Effector memory CD4-positive, alpha-beta T cell (primary cell): Measurements from ENCODE around the gene TEP1.
A peak's percentile ranks its signal among the peaks of the same experiment; 100 is the strongest.

Source experiments
- DNase-seq, 3 donors: peaks; one replicate each; pipeline ENCODE4 v3.0.0-alpha.2; 2020
- H3K27ac ChIP-seq: 2 replicates; pipeline ENCODE4 v1.7.0; 2013; ENCODE audit warnings: mild to moderate bottlenecking, low read length, moderate library complexity; ENCODE audit not compliant: insufficient read depth, poor library complexity, severe bottlenecking
- H3K27me3 ChIP-seq: replicated peaks from 2 replicates; pipeline ENCODE4 v1.7.0; 2013; ENCODE audit warnings: mild to moderate bottlenecking, low read length; ENCODE audit not compliant: insufficient read depth, control insufficient read depth, poor library complexity, severe bottlenecking
- H3K36me3 ChIP-seq: 2 replicates; pipeline ENCODE4 v1.7.0; 2013; ENCODE audit warnings: mild to moderate bottlenecking, low read length, moderate library complexity; ENCODE audit not compliant: control insufficient read depth, insufficient read depth
- H3K4me1 ChIP-seq: 2 replicates; pipeline ENCODE4 v1.7.0; 2013; ENCODE audit warnings: low read length, mild to moderate bottlenecking; ENCODE audit not compliant: control insufficient read depth, insufficient read depth, poor library complexity, severe bottlenecking
- H3K4me3 ChIP-seq: 2 replicates; pipeline ENCODE4 v1.7.0; 2013; ENCODE audit warnings: low read length, low read depth, mild to moderate bottlenecking; ENCODE audit not compliant: insufficient read depth, poor library complexity, severe bottlenecking
- H3K9me3 ChIP-seq: 2 replicates; pipeline ENCODE4 v1.7.0; 2013; ENCODE audit warnings: mild to moderate bottlenecking, low read length, moderate library complexity; ENCODE audit not compliant: control insufficient read depth
- total RNA-seq, 3 donors: gene quantifications; one replicate each; lab custom pipeline; 2026; lab: John Stamatoyannopoulos, UW

The TEP1 gene
- total RNA-seq: 90.6 to 132 (median 101) reads per million in 3 donors

DNA sequence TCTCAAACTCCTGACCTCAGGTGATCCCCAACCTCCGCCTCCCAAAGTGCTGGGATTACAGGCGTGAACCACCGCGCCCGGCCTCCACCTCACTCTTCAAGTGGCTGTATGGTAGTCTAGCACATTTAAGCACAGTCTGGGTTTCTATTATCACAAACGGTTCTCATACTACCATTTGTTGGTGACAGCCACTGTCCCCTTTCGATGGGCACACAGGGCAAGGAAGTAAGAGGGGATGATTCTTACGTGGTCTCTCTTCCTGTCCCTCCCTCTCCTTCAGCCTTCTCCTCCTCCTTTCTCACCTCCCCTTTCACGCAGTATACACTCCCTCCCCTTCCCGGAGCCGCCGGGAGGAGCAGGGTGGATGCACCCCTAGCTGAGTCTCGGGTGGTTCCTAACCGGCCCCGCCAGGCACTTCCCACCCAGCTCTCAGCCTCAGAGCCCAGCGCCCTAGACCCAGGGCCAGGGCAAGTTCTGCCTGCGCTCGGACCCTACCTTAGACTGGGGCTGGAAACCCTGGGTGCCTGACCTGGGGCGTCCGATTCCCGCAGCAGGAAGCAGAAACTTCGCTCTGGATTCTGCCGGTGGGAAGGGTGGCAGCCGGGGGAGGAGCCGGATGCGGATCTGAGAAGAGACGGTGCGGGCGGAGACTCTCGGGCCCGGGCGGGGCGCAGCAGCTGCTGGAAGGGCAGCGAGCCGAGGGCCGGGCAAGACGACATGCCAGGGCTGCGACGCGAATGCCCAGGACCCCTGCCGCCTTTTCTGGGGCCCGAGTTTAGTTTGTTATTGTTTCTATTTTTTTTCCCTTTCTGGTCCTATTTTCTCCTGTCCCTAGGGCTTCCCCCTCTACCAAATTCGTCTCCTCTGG lies at the start of gene TEP1:
Gene TEP1, minus strand, starts transcription at position 626 of the 868 bp plus-strand sequence. CDS start 5,062 bp downstream, outside the sequence.
- DNase-seq: peak; percentile 43 to 62 (median 51)
- H3K9me3 ChIP-seq: no peaks in the 10 kb centered on the region
- H3K27ac ChIP-seq: peak within 1 kb of the TSS; percentile 85
- H3K27me3 ChIP-seq: no peaks in the 10 kb centered on the region
- peak within 1 kb of the TSS; percentile 95 for H3K4me3 ChIP-seq
- H3K36me3 ChIP-seq: peaks cover 3% of the 10 kb centered on the region
- peaks cover 6% of the 10 kb centered on the region for H3K4me1 ChIP-seq

DNA sequence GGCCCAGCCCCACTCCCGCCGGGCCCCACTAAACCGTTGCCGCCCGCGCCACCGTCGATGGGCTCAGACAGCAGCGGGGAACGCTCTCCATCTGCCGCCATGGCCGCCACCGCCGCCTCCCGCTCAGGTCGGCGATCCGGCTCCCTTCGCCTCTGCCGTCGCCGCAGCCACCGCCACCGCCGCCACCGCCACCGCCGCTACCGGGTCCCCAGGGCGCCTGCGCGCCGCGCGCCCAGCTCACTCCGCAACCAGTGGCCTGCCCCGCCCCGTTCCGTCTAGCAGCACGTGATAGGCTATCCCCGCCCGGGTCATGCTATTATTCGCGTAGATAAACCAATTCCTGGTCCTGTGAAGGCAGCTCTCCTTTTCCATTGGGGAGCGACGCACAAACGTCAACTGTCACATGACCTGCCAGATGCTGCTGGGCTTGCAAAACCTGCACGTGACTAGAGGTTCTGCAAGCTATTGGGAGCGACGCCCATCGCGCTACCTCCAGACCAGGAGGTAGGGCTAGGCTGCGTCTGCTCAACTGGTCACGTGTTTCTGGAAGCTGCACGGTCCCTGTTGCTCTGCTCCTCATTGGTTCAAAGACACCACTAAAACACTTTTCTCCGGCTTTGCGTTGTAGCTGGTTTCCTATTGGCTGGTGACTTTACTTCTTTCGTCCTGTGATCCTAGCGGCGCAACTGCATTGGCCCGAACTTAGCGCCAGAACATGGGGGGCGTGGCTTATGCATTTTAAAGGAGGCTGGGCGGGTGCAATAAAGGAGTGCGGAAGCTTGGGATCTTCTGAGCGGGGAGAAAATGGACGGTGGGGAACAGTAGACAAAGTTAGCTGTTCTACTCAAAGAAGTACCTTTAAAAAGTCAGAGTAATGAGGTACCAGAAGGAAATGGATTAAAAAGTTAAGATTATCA lies 48.2 kb upstream of the TEP1 start, which contains the start of gene PIP4P1:
Gene PIP4P1, minus strand, starts transcription at position 210 of the 917 bp plus-strand sequence. Its CDS starts 109 bp downstream, at position 101.
- peak within 1 kb of the TSS; percentile 92 for H3K27ac ChIP-seq
- H3K9me3 ChIP-seq: no peaks in the 10 kb centered on the region
- peak within 1 kb of the TSS; percentile 69 for H3K4me3 ChIP-seq
- peaks cover 2% of the 10 kb centered on the region for H3K4me1 ChIP-seq
- peaks cover 38% of the 10 kb centered on the region for H3K36me3 ChIP-seq
- no peaks in the 10 kb centered on the region for H3K27me3 ChIP-seq
- DNase-seq: peak; percentile 99

DNA sequence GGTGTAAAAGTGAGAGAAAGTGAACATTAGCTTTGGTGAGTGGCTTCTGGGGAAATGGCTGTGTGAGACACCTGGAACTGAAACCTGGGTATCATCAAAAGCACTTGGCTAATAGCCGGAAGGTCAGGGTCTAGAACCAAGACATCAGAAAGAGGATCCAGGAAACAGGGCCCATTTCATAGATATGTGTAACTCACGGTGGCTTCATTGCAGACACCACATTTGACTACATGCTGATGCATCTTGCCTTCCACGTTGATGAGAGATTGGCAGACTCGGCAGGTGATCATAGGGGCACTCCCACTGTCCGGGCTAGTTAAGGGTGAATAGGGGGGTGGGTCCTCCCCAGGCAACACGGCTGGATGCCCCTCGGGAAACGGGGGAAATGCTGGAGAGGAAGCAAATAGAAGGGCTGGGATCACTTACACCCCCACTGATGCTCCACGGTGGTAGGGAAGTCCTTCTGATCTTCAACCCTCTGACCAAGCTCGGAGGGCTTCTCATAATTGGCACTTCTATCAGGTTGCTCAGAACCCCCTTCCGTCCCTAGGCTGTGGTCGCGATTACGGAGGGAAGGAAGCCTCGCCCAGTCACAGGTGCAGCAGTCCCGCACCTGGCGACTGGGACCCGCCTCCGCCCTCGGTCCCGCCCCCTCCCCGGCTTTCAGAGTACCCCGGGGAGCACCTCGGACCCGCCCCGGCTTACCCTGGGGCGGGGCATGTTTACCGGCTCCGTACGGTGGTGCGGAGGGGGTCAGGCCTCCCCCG lies 47.3 kb upstream of the TEP1 start:
- H3K9me3 ChIP-seq: no peaks in the 10 kb centered on the region
- DNase-seq: peak; percentile 54 to 63 (median 62)
- no peaks in the 10 kb centered on the region for H3K27me3 ChIP-seq
- peaks cover 6% of the 10 kb centered on the region for H3K4me1 ChIP-seq
- H3K36me3 ChIP-seq: peaks cover 39% of the 10 kb centered on the region
- peak overlapping the region; percentile 92 for H3K27ac ChIP-seq
- H3K4me3 ChIP-seq: peak overlapping the region; percentile 69

GRCh38 chr14:20458031-20458789 lies 44.9 kb upstream of the TEP1 start:
- Histone ChIP-seq H3K27ac (peak overlapping the region; percentile 25), H3K4me1 (peaks cover 12% of the 10 kb centered on the region), H3K9me3 (no peaks in the 10 kb centered on the region), H3K36me3 (peaks cover 39% of the 10 kb centered on the region), H3K27me3 (no peaks in the 10 kb centered on the region), H3K4me3 (no peak overlapping the region)
- no peak for DNase-seq

DNA sequence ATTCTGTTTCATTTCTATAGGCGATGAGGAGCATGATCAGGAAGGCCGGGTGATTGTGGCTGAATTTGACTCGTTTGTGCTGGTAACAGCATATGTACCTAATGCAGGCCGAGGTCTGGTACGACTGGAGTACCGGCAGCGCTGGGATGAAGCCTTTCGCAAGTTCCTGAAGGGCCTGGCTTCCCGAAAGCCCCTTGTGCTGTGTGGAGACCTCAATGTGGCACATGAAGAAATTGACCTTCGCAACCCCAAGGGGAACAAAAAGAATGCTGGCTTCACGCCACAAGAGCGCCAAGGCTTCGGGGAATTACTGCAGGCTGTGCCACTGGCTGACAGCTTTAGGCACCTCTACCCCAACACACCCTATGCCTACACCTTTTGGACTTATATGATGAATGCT lies 43.7 kb upstream of the TEP1 start:
- H3K4me3 ChIP-seq: no peak overlapping the region
- H3K4me1 ChIP-seq: peaks cover 12% of the 10 kb centered on the region
- no peak overlapping the region for H3K27ac ChIP-seq
- H3K27me3 ChIP-seq: no peaks in the 10 kb centered on the region
- DNase-seq: no peak
- H3K36me3 ChIP-seq: peaks cover 41% of the 10 kb centered on the region
- H3K9me3 ChIP-seq: no peaks in the 10 kb centered on the region

DNA sequence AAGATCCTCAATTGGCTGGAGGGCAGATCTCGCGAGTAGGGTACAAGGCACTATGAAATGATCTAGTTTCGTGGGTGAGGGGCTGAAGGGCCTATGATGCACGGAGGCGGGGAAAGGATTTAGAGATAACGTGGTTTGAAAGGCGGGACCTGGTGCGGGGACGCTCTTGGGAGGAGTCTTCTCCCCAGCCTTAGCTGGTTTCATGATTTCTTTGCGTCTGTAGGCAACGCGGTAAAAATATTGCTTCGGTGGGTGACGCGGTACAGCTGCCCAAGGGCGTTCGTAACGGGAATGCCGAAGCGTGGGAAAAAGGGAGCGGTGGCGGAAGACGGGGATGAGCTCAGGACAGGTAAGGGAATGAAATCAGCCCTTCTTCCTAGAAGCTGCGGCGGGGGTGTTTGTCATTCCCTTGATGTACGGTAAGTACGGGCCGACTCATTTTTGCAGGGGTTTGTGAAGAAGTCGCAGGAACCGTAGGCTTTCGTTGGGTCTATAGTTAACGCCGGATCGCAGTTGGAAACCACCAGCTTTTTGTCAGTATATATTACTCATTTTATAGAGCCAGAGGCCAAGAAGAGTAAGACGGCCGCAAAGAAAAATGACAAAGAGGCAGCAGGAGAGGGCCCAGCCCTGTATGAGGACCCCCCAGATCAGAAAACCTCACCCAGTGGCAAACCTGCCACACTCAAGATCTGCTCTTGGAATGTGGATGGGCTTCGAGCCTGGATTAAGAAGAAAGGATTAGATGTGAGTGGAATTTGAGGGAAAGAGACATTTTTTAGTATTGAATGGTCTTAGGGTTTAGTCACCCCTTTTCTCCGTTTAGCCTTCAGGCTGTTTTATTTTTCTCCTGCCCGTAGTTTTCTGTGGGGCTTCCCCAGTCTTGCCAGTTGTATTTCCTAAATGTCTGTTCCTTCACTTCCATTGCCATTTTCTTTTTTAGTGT lies 42.3 kb upstream of the TEP1 start:
- no peaks in the 10 kb centered on the region for H3K27me3 ChIP-seq
- H3K4me3 ChIP-seq: peak overlapping the region; percentile 80
- peak overlapping the region; percentile 90 for H3K27ac ChIP-seq
- no peaks in the 10 kb centered on the region for H3K9me3 ChIP-seq
- peaks cover 12% of the 10 kb centered on the region for H3K4me1 ChIP-seq
- peaks cover 52% of the 10 kb centered on the region for H3K36me3 ChIP-seq
- no peak for DNase-seq

DNA sequence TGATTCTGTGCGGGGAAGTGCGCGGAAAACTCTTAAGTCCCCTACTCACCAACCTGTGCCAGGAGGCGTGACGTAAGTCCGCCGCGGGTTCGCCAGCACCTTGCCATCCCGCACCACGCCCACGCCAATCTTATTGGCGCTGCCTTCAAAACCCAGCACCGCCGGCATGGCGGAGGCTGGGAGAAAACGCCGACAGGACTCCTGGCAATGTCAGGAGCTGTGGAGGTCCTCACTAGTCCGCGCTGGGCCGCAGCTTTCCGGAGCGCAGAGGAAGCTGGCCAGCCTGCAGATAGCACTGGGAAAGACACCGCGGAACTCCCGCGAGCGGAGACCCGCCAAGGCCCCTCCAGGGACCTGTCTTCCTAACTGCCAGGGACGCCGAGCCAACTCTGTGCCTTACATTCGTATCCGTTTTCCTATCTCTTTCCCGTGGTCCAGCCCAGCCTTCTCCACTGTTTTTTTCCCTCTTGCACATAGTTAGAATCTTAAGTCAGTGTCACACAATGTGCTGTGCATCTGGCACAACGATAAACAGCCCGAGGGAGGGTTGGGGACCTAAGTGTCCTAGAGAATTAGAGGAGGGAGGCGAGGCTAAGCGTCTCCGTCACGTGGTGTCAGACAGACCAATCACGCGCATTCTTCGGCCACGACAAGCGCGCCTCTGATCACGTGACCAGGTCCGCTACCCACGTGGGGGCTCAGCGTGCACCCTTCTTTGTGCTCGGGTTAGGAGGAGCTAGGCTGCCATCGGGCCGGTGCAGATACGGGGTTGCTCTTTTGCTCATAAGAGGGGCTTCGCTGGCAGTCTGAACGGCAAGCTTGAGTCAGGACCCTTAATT lies 41.4 kb upstream of the TEP1 start, which contains the start of the genes APEX1 and OSGEP:
Gene APEX1, plus strand, starts transcription at position 711 of the 839 bp plus-strand sequence. CDS start 420 bp downstream, outside the sequence.
Gene OSGEP, minus strand, starts transcription at position 297 of the 839 bp plus-strand sequence. Its CDS starts 129 bp downstream, at position 168.
- Histone ChIP-seq H3K27me3 (no peaks in the 10 kb centered on the region), H3K4me1 (peaks cover 12% of the 10 kb centered on the region), H3K9me3 (no peaks in the 10 kb centered on the region), H3K27ac (peak within 1 kb of the TSS; percentile 90), H3K4me3 (peak within 1 kb of the TSS; percentile 80), H3K36me3 (peaks cover 55% of the 10 kb centered on the region)
- peak; percentile 91 to 98 (median 96) for DNase-seq
